Stimulated activated CD4-positive, alpha-beta T cell treated with anti-CD3 and anti-CD28 coated beads, Interleukin-1b, Interleukin-23, amount 100 ng/mL, for 24 hours (primary cell): ENCODE results near the gene NR4A3.
"Not testable (repeated sequence)": the region's sequence is repeated elsewhere in the genome, so short reads cannot be mapped to it uniquely, and the experiment has no call there.

Experiments used
- DNase-seq, 4 experiments: peaks; one replicate each; pipeline ENCODE4 v3.0.0-alpha.2; 2020; ENCODE audit warnings: low read depth in 4 of 4, low spot score in 1 of 4

NR4A3 gene

GRCh38 chr9:99821396-99822108 is at the start of gene NR4A3:
Gene NR4A3 (plus strand): TSS chr9:99821885. CDS start chr9:99828043, 6,158 bp downstream.
- DNase-seq = peak; percentile 49 to 79 (median 62)

GRCh38 chr9:99773468-99774138 is 48.1 kb upstream of the NR4A3 start:
- no peak for DNase-seq

- peak in 1 of 4 experiments; percentile 9 for DNase-seq
Observed at GRCh38 chr9:99778308-99778707, 43.4 kb upstream of the NR4A3 start.

GRCh38 chr9:99778836-99779235 is 42.8 kb upstream of the NR4A3 start:
- DNase-seq = no peak

- DNase-seq = no peak
Observed at GRCh38 chr9:99779277-99779676, 42.4 kb upstream of the NR4A3 start.

GRCh38 chr9:99782349-99782748 is 39.3 kb upstream of the NR4A3 start:
- not testable (repeated sequence) for DNase-seq

GRCh38 chr9:99782962-99783718 is 38.5 kb upstream of the NR4A3 start:
- DNase-seq = no peak

GRCh38 chr9:99783799-99784198 is 37.9 kb upstream of the NR4A3 start:
- no peak for DNase-seq

GRCh38 chr9:99785010-99785590 is 36.6 kb upstream of the NR4A3 start:
- DNase-seq = no peak

GRCh38 chr9:99787556-99787955 is 34.1 kb upstream of the NR4A3 start:
- DNase-seq = no peak

GRCh38 chr9:99793528-99793927 is 28.2 kb upstream of the NR4A3 start:
- no peak for DNase-seq

GRCh38 chr9:99796231-99796630 is 25.5 kb upstream of the NR4A3 start:
- no peak for DNase-seq

- no peak for DNase-seq
Observed at GRCh38 chr9:99801775-99802174, 19.9 kb upstream of the NR4A3 start.

GRCh38 chr9:99803694-99804093 is 18.0 kb upstream of the NR4A3 start:
- no peak for DNase-seq

GRCh38 chr9:99807276-99807852 is 14.3 kb upstream of the NR4A3 start:
- peak in 2 of 4 experiments; percentile 33 to 36 for DNase-seq

GRCh38 chr9:99807956-99808355 is 13.7 kb upstream of the NR4A3 start:
- DNase-seq = no peak

GRCh38 chr9:99808454-99808853 is 13.2 kb upstream of the NR4A3 start:
- DNase-seq = no peak

- no peak for DNase-seq
Observed at GRCh38 chr9:99809586-99810319, 11.9 kb upstream of the NR4A3 start.

- DNase-seq = no peak
Observed at GRCh38 chr9:99811172-99811571, 10.5 kb upstream of the NR4A3 start.

- DNase-seq = no peak
Observed at GRCh38 chr9:99811598-99812383, 9.9 kb upstream of the NR4A3 start.
